NCI-H2196 treated with DMSO at 0.1 percent for 48 hours (cell line): ENCODE results near the gene GSTM3.

Source experiments
- DNase-seq: peaks from one replicate; lab custom pipeline; 2025; ENCODE audit not compliant: unreplicated experiment; lab: John Stamatoyannopoulos, UW

Gene GSTM3

DNA sequence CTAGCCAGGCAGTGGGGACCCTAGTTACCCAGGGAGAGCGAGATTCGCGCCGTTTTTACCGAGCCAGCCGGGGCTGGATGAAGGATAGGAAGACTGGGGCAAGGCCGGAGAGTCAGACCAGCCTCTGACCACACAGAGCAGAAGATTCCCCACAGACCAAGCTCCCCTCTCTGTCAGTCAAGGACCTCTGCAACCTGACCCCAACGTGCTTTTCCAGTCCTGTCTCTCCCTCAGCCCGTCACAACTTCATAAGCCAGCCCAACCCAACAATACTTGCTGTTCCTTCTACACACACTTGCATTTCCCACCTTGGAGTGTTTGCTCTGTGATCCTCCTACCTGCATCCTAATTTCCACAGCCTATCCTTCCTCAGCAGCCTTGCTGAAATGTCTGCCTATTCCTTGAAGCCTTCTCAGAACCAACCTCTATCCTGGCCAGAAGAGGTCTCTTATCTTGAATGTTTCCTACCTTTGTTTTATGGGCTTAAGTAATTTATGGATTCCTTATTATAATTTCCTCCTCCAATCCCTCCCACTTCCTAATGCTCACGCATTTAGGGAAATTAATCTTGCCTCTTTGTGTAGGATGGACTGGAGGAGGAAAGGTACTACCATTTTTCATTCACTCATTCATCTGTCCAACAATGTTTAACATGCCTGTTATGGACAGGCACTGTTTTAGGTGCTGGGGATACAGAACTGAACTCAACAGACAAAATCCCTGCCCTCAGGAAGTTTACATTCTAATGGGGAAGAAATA is at the start of gene GSTM3:
TSS of gene GSTM3 (minus strand) at position 424 of the 759 bp plus-strand sequence. CDS start 751 bp downstream, outside the sequence.
- DNase-seq, result peak; percentile 51

DNA sequence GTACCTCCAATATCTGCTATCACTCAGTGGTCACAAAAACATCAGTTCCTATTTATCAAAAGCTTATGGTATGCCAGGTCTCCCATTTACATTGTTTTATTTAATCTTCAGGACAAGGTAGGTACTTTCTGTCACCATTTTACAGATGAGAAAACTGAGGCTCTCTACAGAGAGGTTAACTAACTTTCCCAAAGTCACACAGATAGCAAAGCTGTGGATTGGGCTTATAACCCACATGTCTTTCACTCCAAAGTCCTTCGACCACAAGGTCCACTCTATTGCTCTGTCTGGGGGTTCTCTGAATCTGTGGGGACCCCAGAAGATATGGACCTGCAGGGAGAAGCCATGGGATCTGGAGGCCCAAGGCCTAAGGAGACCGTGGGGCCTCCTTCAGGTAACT is 49.5 kb upstream of the GSTM3 start:
- no peak for DNase-seq

- DNase-seq, result no peak
Measured at GRCh38 chr1:109789551-109790180, 48.8 kb upstream of the GSTM3 start.

DNA sequence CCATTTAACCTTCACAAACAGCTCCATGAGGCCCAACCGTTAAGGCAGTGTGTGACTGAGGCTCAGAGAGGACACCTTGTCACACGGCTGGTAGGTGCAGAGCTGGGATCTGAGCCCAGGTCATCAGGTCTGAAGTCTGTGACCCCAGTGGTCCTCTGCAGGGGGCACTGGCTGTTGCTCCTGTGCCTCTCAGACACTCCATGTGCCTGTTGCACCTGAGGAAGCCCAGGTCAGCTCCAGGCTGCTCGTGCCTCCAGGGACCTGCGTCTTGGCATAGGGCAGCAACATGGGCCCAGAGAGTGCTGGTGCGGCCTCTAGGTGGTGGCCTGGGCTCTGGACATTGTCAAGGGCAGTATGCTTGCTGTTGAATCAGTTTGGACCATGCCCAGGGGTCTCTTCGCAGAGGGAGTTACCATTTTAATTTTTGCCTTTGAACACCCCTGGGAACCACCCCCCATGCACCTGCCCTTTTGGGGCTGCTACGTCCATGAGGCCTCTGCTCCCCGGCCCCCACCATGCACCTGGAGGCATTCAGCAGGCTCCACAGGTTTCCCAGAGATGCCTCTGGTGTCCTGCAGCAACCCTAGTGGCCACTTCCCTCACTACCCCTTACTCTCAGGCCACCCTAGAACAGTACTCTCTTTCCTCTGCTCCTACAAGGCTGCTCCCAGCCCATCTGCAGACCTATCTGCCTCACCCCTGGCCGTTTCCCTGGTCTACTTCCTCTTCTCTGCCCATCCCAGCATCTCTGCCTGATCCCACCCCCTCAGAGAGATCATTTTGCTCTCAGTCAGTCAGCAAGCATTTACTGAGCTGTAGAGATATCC is 48.1 kb upstream of the GSTM3 start:
- no peak for DNase-seq

DNA sequence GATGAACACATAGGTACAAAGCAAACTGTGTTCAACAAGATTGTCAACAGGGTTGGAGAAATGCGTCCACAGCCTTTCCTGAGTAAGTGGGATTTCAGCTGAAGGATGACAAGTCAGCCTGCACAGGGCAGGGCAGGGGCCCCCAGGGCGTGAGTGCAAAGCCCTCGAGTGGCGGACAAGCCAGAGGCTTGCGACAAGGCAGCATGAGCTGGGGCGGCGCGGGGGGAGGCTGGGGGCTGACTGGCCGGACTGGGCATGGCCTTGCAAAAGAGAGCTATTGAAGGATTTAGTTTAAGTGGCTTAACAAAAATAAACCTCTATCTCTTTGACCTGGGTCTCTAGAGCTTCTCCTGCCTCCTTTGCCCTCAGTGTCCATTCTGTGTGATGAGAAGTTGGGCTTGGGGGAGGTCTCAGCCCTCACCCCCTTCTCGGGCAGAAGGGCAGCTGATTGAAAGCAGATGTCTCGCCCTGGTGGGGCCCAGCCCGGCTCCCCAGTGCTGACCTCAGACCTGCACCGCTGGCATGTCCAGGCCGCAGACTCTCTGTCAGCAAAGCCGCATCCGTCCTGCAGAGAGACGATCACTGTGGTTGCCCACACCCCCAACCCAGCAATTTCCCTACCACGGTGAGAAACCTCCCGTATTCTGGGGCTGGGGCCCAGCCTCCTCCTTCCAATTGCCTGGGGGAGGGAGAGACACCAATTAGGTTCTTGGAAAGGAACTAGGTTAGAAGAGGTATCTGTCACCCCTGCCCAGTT is 47.2 kb upstream of the GSTM3 start:
- no peak for DNase-seq

GRCh38 chr1:109787211-109787844 is 46.5 kb upstream of the GSTM3 start:
- DNase-seq, result no peak

DNA sequence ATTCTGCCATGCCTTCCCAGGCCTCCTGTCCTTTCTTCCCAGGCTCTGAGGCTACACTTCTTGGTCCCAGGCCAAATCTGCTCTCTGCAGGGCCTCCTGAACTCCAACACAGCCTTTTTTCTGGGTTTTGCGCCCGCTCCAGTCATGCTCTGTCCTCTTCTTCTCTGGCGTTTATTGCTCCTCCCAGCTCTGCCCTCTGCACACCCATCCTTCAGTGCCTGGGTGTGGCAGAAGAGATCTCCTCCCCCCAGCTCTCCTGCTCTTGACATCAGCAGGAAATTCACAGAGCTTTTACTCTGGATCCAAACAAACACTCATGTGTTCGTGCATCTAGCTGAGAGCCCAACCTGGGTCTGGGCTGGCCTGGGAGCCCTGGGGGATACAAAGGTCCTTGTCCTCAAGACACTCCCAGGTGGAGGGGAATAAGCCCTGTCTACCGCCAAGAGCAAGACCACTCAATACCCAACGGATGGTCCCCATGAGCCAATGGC is 45.7 kb upstream of the GSTM3 start:
- DNase-seq, result no peak

DNA sequence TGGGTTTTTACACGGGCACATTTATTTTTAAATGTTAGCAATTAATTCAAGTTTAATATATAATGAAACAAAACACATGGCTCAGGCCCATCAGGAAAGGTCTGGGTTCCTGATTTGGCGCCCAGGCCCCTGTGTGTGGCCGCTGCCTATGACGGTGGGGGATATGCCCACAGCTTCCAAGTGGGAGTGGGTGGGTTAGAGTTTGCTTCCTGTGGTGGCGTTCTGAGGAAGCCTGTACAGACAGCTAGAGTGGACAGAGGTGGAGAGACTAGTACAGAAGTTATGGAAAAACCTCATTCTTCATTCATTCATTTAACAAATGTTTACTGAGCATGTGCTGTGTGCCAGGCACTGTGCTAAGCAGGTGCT is 45.3 kb upstream of the GSTM3 start:
- no peak for DNase-seq

GRCh38 chr1:109785446-109786111 is 44.7 kb upstream of the GSTM3 start:
- DNase-seq, result no peak

GRCh38 chr1:109784551-109785252 is 43.9 kb upstream of the GSTM3 start:
- DNase-seq, result no peak

- DNase-seq, result no peak
Measured at GRCh38 chr1:109783436-109783835, 42.6 kb upstream of the GSTM3 start.

GRCh38 chr1:109782927-109783326 is 42.1 kb upstream of the GSTM3 start:
- no peak for DNase-seq

DNA sequence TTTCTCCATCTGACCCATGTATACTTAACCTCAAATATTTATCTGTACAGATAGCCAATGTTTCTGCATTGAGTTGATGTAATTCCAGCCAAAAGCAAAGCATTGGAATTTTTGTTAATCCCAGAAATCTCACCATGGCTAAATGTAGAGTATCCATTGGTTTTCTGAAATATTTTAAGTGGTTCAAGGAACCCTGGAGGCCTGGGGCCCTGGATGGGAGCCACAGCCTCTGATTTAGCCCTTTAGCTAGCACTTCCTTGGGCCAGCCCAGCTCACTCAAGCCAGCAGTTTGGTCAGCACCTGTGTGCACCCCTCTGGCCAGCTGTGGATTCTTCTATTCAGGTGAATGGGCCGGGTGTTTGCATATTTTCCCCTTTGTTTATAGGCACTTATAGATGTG is 41.7 kb upstream of the GSTM3 start:
- no peak for DNase-seq

DNA sequence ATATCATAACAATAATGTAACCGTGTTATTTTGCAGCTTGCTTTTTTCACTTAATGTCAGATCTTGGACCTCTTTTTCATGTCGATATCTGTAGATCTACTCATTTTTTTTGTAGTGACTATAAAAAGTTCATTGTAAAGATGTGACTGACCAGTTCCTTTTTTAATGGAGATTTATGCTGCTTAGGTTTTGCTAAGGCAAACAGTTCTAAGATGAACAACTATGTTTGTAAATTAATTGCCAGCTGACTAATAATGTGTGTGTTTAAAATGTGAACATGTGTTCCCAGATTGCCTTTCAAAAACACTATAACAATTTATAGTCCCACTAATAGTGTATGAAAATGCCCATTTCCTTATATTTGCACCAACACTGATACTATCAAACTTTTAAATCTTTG is 41.0 kb upstream of the GSTM3 start:
- no peak for DNase-seq

GRCh38 chr1:109780982-109781381 is 40.1 kb upstream of the GSTM3 start:
- DNase-seq, result no peak

GRCh38 chr1:109777980-109778625 is 37.3 kb upstream of the GSTM3 start:
- no peak for DNase-seq

DNA sequence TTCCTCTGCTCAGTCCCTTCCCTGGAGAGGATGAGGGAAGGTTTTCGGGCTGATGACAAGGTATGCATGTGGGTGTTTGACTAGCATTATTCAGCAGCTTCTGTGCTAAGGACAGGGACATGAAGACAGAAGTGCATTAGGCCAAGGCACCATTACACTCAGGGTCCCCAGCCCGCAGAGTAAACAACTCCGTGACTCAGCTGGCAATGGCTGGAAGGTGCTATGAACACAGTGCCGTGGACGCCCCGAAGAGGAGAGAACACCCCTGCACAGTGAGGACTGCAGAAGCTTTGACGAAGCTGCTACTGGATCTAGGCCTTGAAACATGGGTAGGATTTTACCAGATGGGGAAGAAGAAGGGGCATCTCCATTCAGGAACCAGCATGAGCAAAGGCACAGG is 36.6 kb upstream of the GSTM3 start:
- DNase-seq, result no peak

DNA sequence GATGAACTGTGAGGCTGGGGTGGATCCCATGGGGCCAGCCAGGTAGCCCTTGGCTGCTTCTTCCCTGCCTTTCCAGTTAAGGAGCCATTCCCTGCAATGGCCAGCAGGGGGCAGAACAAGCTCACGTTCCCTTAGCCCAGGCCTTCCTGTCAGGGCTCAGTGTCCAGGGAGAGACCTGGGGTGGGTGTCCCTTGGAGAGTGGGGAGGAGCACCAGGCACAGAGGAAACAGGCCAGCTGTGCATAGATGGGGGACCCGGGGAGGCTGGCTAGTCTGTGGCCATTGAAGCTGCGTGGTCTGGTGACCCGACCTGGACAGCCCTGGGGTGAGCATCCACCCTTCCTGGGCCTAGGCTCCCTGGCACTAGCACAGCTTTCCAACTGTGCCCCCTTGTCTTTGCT is 36.1 kb upstream of the GSTM3 start:
- DNase-seq, result peak; percentile 67
